ENCODE results near the gene LRP1B. TPM values are rescaled to one million over a fixed set of nuclear protein-coding genes. Genes with fewer than 3 reads are reported as not detected.

The LRP1B gene
- polyA plus RNA-seq, 1 donor from 2014 or later, result 12.7 TPM

- Histone ChIP-seq H3K79me2 (replicated peaks; ENCODE audit: insufficient read depth, low read length) (no peaks in the 10 kb centered on the region), H3K9me2 (ENCODE audit: insufficient read depth, low read length) (no peaks in the 10 kb centered on the region), H3K9ac (ENCODE audit: low read length) (no peak overlapping the region), H4K20me1 (ENCODE audit: insufficient read depth) (no peaks in the 10 kb centered on the region), H3F3A (ENCODE audit: insufficient read depth, low read length, poor library complexity, severe bottlenecking) (no peaks in the 10 kb centered on the region), H2AFZ (ENCODE audit: low read depth, low read length) (no peak overlapping the region), H3K27ac (ENCODE audit: low read length) (no peak overlapping the region), H3K36me3 (ENCODE audit: insufficient read depth, low read length) (no peaks in the 10 kb centered on the region), H3K27me3 (ENCODE audit: insufficient read depth, low read depth, low read length) (no peaks in the 10 kb centered on the region), H3K4me2 (ENCODE audit: low read length) (no peak overlapping the region), H3K9me3 (ENCODE audit: low read length) (no peaks in the 10 kb centered on the region), H3K4me3 (ENCODE audit: low read length) (no peak overlapping the region)
- TF ChIP-seq EZH2 (IDR thresholded peaks at IDR 0.05; ENCODE audit: borderline replicate concordance, insufficient read depth, low read length, poor library complexity, severe bottlenecking) (no peak), MXI1 (conservative IDR thresholded peaks at IDR 0.05; ENCODE audit: poor library complexity, severe bottlenecking) (no peak)
These were observed 1509.0 kb downstream of the LRP1B start for GRCh38 chr2:140621583-140622362.

- H3K36me3 ChIP-seq (ENCODE audit: insufficient read depth, low read length), result no peaks in the 10 kb centered on the region
- H3K27me3 ChIP-seq (ENCODE audit: insufficient read depth, low read depth, low read length), result no peaks in the 10 kb centered on the region
- H2AFZ ChIP-seq (ENCODE audit: low read depth, low read length), result no peak overlapping the region
- H3F3A ChIP-seq (ENCODE audit: insufficient read depth, low read length, poor library complexity, severe bottlenecking), result no peaks in the 10 kb centered on the region
- no peaks in the 10 kb centered on the region for H4K20me1 ChIP-seq (ENCODE audit: insufficient read depth)
- H3K9ac ChIP-seq (ENCODE audit: low read length), result no peak overlapping the region
- no peaks in the 10 kb centered on the region for H3K9me2 ChIP-seq (ENCODE audit: insufficient read depth, low read length)
- TF ChIP-seq EP300 (conservative IDR thresholded peaks at IDR 0.05; ENCODE audit: poor library complexity, severe bottlenecking) (no peak), RAD21 (conservative IDR thresholded peaks at IDR 0.05) (no peak), TAF1 (IDR thresholded peaks at IDR 0.05; ENCODE audit: low read depth) (no peak), REST (IDR thresholded peaks at IDR 0.05; ENCODE audit: borderline replicate concordance) (no peak), MXI1 (conservative IDR thresholded peaks at IDR 0.05; ENCODE audit: poor library complexity, severe bottlenecking) (no peak), SMC3 (conservative IDR thresholded peaks at IDR 0.05; ENCODE audit: poor library complexity) (no peak), POLR2AphosphoS5 (IDR thresholded peaks at IDR 0.05) (no peak), EZH2 (IDR thresholded peaks at IDR 0.05; ENCODE audit: borderline replicate concordance, insufficient read depth, low read length, poor library complexity, severe bottlenecking) (no peak), CTCF (IDR thresholded peaks at IDR 0.05; ENCODE audit: poor library complexity, severe bottlenecking) (no peak)
- no peaks in the 10 kb centered on the region for H3K9me3 ChIP-seq (ENCODE audit: low read length)
- H3K4me2 ChIP-seq (ENCODE audit: low read length), result no peak overlapping the region
- no peaks in the 10 kb centered on the region for H3K79me2 ChIP-seq (replicated peaks; ENCODE audit: insufficient read depth, low read length)
- H3K4me3 ChIP-seq (ENCODE audit: low read length), result no peak overlapping the region
- no peak overlapping the region for H3K27ac ChIP-seq (ENCODE audit: low read length)
These were observed 1526.0 kb downstream of the LRP1B start for GRCh38 chr2:140604788-140605187.

All from neural cell (in vitro differentiated cells).